ENCODE data around the gene ATP1A3.
"Not testable (repeated sequence)": the region's sequence is repeated elsewhere in the genome, so short reads cannot be mapped to it uniquely, and the experiment has no call there.

The ATP1A3 gene

DNA sequence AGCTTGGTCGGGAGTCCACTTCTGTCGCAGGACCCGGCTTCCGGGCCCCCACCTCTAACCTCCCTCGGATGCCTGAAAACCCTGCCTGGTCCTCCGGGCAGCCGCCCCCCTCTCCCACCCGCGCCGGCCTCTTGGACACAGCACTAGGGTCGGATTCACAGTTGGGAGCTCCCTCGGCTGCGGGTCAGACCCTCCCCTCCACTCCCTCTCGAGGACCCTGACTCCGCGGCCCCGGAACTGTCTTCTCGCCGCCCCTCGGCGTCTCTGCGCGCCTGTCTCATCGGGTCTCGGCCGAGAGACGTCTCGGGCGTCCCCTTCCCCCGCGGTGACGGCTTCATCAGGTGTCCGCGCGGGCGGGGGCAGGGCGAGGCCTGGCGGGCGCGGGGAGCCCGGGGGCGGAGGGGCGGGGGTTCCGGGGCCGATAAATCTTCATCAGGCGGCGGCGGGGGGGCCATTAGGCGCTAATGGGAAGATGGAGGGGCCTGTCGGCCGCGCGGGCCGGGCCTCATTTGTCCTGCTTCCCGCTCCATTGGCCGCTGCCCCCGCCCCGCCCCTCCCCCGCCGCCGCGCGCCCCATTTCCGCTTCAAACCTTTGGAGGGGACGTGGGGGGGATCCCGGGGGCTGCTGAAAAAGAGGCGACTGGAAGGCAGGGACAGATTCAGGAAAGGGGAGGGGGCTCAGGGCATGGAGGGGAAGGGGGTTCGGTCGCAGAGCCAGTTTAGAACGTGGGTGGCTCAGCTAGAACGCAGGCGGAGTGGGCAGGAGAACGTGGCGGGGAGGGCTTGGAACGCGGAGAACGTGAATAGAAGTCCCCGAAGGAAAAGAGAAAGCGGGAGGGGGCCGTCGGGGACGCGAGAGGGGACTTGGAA, 53.9 kb downstream of the ATP1A3 start:
- peak overlapping the region; percentile 63 for H2AFZ ChIP-seq (ENCODE audit: low read length)
- H3K27ac ChIP-seq (ENCODE audit: low read length), result no peak overlapping the region
- peaks cover 8% of the 10 kb centered on the region for H3K4me1 ChIP-seq (ENCODE audit: low read length)
- no peak for DNase-seq
- TF ChIP-seq EZH2phosphoT487 (IDR thresholded peaks at IDR 0.05; ENCODE audit: low read length) (no peak), EZH2 (optimal IDR thresholded peaks at IDR 0.05; ENCODE audit: low read depth, low read length) (no peak), CTCF (IDR thresholded peaks at IDR 0.05; ENCODE audit: low read length) (no peak)
- H3K27me3 ChIP-seq (replicated peaks; ENCODE audit: insufficient read depth, low read length), result peaks cover 21% of the 10 kb centered on the region
- no peaks in the 10 kb centered on the region for H3K79me2 ChIP-seq (ENCODE audit: low read length)
- peaks cover 1% of the 10 kb centered on the region; the same call in 1 of the 2 replicates for H3F3A ChIP-seq (ENCODE audit: insufficient read depth, low read length)
- no peaks in the 10 kb centered on the region for H3K9me3 ChIP-seq (replicated peaks; ENCODE audit: insufficient read depth, low read length)
- H4K20me1 ChIP-seq (ENCODE audit: insufficient read depth, low read length), result no peaks in the 10 kb centered on the region
- H3K36me3 ChIP-seq (replicated peaks; ENCODE audit: insufficient read depth, low read length), result no peaks in the 10 kb centered on the region
- H3K4me2 ChIP-seq (ENCODE audit: low read depth, low read length), result peak overlapping the region; percentile 77
- peak overlapping the region; percentile 57 for H3K4me3 ChIP-seq (ENCODE audit: low read length)
- H3K9ac ChIP-seq (ENCODE audit: low read length), result peak overlapping the region; percentile 31; the same call in 1 of the 2 replicates
- no peaks in the 10 kb centered on the region for H3K9me2 ChIP-seq (replicated peaks; ENCODE audit: insufficient read depth, low read length)

GRCh38 chr19:41939209-41939608, 54.8 kb downstream of the ATP1A3 start:
- not testable (repeated sequence) for H3K4me3 ChIP-seq (ENCODE audit: low read length); H3K27ac ChIP-seq (ENCODE audit: low read length); H3K36me3 ChIP-seq (replicated peaks; ENCODE audit: insufficient read depth, low read length); H4K20me1 ChIP-seq (ENCODE audit: insufficient read depth, low read length); H2AFZ ChIP-seq (ENCODE audit: low read length); H3K4me1 ChIP-seq (ENCODE audit: low read length); H3K4me2 ChIP-seq (ENCODE audit: low read depth, low read length); H3K9me3 ChIP-seq (replicated peaks; ENCODE audit: insufficient read depth, low read length); H3K9ac ChIP-seq (ENCODE audit: low read length); H3K79me2 ChIP-seq (ENCODE audit: low read length); H3K9me2 ChIP-seq (replicated peaks; ENCODE audit: insufficient read depth, low read length); DNase-seq; H3F3A ChIP-seq (ENCODE audit: insufficient read depth, low read length)
- peaks cover 23% of the 10 kb centered on the region for H3K27me3 ChIP-seq (replicated peaks; ENCODE audit: insufficient read depth, low read length)

GRCh38 chr19:41937525-41938468, 56.2 kb downstream of the ATP1A3 start:
- no peak for DNase-seq
- Histone ChIP-seq H3K9ac (ENCODE audit: low read length) (no peak overlapping the region), H3K4me2 (ENCODE audit: low read depth, low read length) (no peak overlapping the region)

More at GRCh38 chr19:41937525-41938468, 56.2 kb downstream of the ATP1A3 start:
- no peaks in the 10 kb centered on the region for H4K20me1 ChIP-seq (ENCODE audit: insufficient read depth, low read length)
- H3K27ac ChIP-seq (ENCODE audit: low read length), result no peak overlapping the region
- no peaks in the 10 kb centered on the region for H3K9me3 ChIP-seq (replicated peaks; ENCODE audit: insufficient read depth, low read length)
- no peak overlapping the region for H2AFZ ChIP-seq (ENCODE audit: low read length)
- no peaks in the 10 kb centered on the region for H3F3A ChIP-seq (ENCODE audit: insufficient read depth, low read length)
- H3K9me2 ChIP-seq (replicated peaks; ENCODE audit: insufficient read depth, low read length), result no peaks in the 10 kb centered on the region
- TF ChIP-seq EZH2phosphoT487 (IDR thresholded peaks at IDR 0.05; ENCODE audit: low read length) (no peak), CTCF (IDR thresholded peaks at IDR 0.05; ENCODE audit: low read length) (peak; percentile 5; the same call in 1 of the 2 replicates)
- H3K36me3 ChIP-seq (replicated peaks; ENCODE audit: insufficient read depth, low read length), result no peaks in the 10 kb centered on the region
- H3K4me1 ChIP-seq (ENCODE audit: low read length), result no peaks in the 10 kb centered on the region
- no peak overlapping the region for H3K4me3 ChIP-seq (ENCODE audit: low read length)
- H3K79me2 ChIP-seq (ENCODE audit: low read length), result no peaks in the 10 kb centered on the region
- peaks cover 34% of the 10 kb centered on the region for H3K27me3 ChIP-seq (replicated peaks; ENCODE audit: insufficient read depth, low read length)
